Retinal pigment epithelial cell (primary cell): ENCODE data around the gene SRGAP3.

Source experiments
- DNase-seq: peaks from one replicate; pipeline ENCODE4 v3.0.0-alpha.2; 2010; ENCODE audit warnings: low read depth
- H3K4me3 ChIP-seq: 2 replicates; pipeline ENCODE4 v1.5.1; 2011; ENCODE audit warnings: mild to moderate bottlenecking, low read length, control low read depth, moderate library complexity
- TF ChIP-seq, protein P1 (sequence below): conservative IDR thresholded peaks from 2 replicates; pipeline ENCODE4 v1.5.1; 2011; ENCODE audit warnings: low read depth, low read length, control low read depth, inconsistent platforms

SRGAP3 gene

DNA sequence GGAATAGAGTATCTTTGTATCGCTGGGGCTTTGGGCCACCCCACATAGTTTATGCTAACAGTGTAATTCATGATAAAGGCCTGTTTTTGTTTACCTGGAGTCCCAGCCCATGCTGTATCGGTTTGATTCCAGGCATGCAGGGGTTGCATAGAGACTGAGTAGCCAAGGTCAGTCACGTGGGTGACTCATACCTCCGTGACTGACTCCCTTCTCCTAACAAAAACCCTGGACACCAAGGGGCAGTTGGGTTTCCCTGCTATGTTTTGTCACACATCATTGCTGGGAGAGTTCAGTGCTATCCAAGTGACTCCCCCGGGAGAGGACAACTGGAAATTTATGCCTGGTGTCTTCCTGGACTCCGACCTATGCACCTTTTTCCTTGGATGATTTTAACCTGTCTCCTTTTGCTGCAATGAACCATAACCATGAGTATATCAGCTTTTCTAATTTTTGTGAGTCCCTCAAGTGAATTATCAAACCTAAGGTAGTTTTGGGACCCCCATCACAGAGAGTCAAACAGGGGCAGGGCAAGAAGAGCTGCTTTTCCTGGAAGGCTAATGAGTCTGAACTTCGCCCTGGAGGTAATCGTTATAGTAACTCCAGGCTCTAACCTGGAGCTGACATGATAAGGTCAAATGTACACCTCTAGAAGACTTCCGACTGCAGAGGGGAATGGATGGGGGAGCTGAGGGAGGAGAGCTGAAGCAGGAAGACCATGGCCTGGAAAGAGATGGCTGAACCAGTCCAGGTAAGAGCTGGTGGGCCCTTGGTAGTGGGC, 57.0 kb downstream of the SRGAP3 start:
- DNase-seq, result no peak
- TF ChIP-seq, protein P1, sequence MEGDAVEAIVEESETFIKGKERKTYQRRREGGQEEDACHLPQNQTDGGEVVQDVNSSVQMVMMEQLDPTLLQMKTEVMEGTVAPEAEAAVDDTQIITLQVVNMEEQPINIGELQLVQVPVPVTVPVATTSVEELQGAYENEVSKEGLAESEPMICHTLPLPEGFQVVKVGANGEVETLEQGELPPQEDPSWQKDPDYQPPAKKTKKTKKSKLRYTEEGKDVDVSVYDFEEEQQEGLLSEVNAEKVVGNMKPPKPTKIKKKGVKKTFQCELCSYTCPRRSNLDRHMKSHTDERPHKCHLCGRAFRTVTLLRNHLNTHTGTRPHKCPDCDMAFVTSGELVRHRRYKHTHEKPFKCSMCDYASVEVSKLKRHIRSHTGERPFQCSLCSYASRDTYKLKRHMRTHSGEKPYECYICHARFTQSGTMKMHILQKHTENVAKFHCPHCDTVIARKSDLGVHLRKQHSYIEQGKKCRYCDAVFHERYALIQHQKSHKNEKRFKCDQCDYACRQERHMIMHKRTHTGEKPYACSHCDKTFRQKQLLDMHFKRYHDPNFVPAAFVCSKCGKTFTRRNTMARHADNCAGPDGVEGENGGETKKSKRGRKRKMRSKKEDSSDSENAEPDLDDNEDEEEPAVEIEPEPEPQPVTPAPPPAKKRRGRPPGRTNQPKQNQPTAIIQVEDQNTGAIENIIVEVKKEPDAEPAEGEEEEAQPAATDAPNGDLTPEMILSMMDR, result no peak
- no peak overlapping the region for H3K4me3 ChIP-seq

DNA sequence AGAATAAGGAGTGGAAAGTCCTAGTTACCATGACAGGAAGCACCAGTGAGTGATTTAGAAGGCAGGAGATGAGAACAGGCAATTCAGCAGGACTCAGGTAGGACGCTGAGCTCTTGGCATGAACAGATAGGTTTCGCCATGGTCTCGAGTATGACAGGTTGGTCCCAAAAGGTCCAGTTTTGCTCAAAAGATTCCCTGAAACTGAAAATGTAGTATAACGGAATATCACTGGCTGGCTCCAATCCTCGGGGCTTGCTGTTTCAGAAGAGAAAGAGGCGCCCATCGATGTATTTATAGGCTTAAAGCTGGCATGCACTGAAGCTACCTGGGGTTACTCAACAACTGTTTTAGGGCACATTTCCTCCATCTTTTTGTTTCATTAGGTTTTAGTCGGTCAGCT, 59.2 kb downstream of the SRGAP3 start:
- no peak overlapping the region for H3K4me3 ChIP-seq
- DNase-seq, result no peak
- TF ChIP-seq, protein P1, result no peak

DNA sequence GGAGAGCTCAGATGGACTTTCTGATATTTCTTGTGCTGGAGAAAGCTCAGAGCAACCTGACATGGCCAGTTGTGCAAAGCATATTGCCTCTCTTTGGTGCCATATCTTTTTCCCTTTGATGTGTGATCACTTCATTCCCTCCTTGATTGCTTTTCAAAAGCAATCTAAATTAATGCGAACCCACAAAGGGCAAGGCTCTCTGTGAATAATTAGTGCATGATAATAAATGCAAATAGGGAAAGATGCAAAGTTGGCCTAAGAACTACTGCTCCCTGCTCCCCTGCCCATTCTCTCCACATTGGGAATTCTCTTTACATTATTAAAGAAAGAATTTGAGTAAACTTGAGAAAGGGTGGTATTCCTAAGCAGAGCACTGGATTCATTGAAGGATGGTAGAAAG, 60.9 kb downstream of the SRGAP3 start:
- TF ChIP-seq, protein P1, result no peak
- DNase-seq, result no peak
- no peak overlapping the region for H3K4me3 ChIP-seq

DNA sequence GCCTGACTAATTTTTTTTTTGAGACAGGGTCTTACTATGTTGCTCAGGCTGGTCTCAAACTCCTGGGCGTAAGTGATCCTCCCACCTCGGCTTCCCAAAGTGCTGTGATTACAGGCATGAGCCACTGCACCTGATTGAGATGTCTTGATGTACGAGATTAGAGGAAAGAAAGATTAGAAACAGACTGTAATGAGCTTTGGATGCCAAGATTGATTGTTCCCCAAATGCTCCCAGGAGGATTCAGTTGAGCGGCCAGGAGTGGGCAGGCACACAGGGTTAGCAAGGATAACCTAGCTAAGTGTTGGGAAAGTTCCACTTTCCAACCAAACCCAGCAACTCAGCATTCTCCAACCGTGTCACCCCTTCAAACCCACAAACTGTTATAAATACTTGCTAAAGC, 63.7 kb downstream of the SRGAP3 start:
- no peak overlapping the region for H3K4me3 ChIP-seq
- TF ChIP-seq, protein P1, result no peak
- DNase-seq, result no peak

DNA sequence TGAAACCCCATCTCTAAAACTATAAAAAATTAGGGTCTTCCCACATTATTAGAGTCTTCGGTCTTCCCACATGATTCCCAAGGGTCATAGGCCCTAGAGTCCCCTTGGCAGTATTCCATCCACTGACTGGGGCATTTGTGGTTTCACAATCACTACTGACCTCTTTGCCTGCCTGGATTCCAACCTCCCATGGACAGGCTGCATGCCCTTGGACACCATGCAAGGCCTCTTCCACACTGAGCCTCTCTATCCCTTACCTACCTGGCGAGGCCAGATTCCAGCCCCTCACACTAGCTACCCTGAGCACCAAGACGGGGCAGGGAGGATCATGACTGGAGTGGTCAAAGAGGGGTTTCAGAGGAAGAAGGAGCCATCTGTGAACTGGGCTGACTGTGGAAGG, 64.4 kb downstream of the SRGAP3 start:
- H3K4me3 ChIP-seq, result no peak overlapping the region
- DNase-seq, result no peak

DNA sequence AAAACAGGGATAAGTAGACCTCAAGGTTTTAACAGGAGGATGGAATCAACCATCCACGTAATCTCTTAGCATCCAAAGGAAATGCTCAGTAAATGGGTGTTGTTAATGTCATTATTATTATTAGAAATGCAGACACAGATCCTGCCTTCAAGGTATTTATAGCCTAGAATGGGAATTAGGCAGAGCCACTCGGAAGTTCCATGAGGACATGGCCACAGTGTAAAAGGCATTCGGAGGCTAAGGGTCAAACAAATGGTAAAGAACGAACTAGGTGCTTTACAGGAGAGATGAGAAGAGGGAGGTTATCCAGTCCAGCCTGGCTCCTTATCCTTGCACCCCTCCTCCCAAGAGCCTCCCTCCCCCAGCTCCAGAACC, 65.0 kb downstream of the SRGAP3 start:
- H3K4me3 ChIP-seq, result no peak overlapping the region
- TF ChIP-seq, protein P1, result no peak
- DNase-seq, result no peak

More for the DNA sequence above, 64.4 kb downstream of the SRGAP3 start:
- TF ChIP-seq, protein P1, result no peak

DNA sequence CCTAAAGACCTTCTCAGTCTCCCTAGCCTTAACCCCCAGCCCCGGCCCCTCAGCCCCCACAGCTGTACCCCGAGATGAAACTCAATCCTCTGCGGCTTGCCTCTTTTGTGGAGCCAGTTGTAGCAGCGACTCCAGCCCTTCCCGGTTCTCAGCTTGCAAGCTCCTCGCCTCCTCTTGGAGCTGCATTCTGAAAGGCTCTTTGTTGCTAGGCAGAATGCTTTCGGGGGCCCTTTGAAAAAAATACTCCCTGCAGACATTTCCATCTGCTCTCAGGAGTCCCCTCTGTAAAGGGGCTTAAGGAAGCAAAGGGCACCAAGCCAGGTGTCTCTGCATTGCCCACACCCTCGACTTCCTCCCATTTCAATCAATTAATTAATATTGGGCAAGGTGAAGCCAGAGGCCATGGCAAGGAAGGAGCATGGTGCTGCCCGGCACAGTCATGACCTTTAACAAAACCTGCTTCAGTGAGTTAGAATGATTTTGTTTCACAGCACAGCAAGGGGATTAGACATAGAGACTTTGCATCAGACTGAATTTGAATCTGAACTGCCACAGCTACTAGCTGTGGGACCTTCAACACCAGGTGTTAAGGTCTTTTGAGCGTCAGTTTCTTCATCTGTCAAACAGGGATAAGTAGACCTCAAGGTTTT, 65.5 kb downstream of the SRGAP3 start:
- H3K4me3 ChIP-seq, result peak overlapping the region; percentile 24
- TF ChIP-seq, protein P1, result no peak

More for the DNA sequence above, 65.5 kb downstream of the SRGAP3 start:
- DNase-seq, result peak; percentile 51
